Heart right ventricle (tissue), 16 donors: ENCODE data around the gene LRSAM1. TPM values are rescaled to one million over a fixed set of nuclear protein-coding genes. Genes with fewer than 3 reads are reported as not detected.

Experiments used
- ATAC-seq, 8 donors: fragments of 200-7000 bp; cut with Tn5 transposase; one replicate each; pipeline ENCODE4 v1.9.1; 2020; ENCODE audit warnings: mild to moderate bottlenecking in 8 of 8, moderate library complexity in 8 of 8, moderate number of reproducible peaks in 1 of 8
- DNase-seq, 2 donors: peaks; one replicate each; pipeline ENCODE4 v3.0.0-alpha.2; 2020
- H3K27ac ChIP-seq, 10 donors: fragments of 200-600 bp; sonication (generic) in 2 of 10; one replicate each; pipeline versions ENCODE4 v1.5.0 to v1.8.0; 2020 to 2022; ENCODE audit warnings: mild to moderate bottlenecking in 3 of 10
- H3K27me3 ChIP-seq, 7 donors: fragments of 200-600 bp; one replicate each; pipeline ENCODE4 v1.8.0; 2021 to 2022; ENCODE audit warnings: mild to moderate bottlenecking in 2 of 7
- H3K36me3 ChIP-seq, 9 donors: fragments of 200-600 bp; sonication (generic) in 1 of 9; one replicate each; pipeline versions ENCODE4 v1.5.0 to v1.8.0; 2020 to 2022; ENCODE audit warnings: mild to moderate bottlenecking in 2 of 9
- H3K4me1 ChIP-seq, 9 donors: fragments of 200-600 bp; sonication (generic) in 1 of 9; one replicate each; pipeline versions ENCODE4 v1.5.0 to v1.8.0; 2020 to 2022; ENCODE audit warnings: mild to moderate bottlenecking in 4 of 9
- H3K4me3 ChIP-seq, 10 donors: fragments of 200-600 bp; sonication (generic) in 2 of 10; one replicate each; pipeline versions ENCODE4 v1.5.0 to v1.8.0; 2020 to 2022; ENCODE audit warnings: mild to moderate bottlenecking in 7 of 10, moderate library complexity in 2 of 10
- H3K9me3 ChIP-seq, 11 donors: fragments of 200-600 bp in 10 of 11; sonication (generic) in 2 of 11; one replicate each; pipeline versions ENCODE4 v1.5.0 to v1.8.0; 2013 to 2022; ENCODE audit warnings: mild to moderate bottlenecking in 2 of 11, control low read depth in 1 of 11, moderate library complexity in 1 of 11
- WGBS, 2 donors: extraction: QIAGEN DNeasy Blood & Tissue Kit; methylation state at CpG; one replicate each; pipeline ENCODE4 v1.1.7; 2013; ENCODE audit warnings: inconsistent platforms in 1 of 2; 5-methylcytosine and 5-hydroxymethylcytosine counted together
- intact Hi-C, 10 donors: fragments of 100-400 bp; cut with DNase I; formaldehyde crosslinking; loops; one replicate each; pipeline versions ENCODE4 v1.11.1 to v1.14.2; 2022
- polyA plus RNA-seq, 2 donors: library from polyadenylated mRNA; stranded (reverse); fragments of 200-250 nt; gene quantifications; one replicate each; pipeline ENCODE4 v1.2.3, GENCODE V29; 2013
- total RNA-seq, 10 donors: library from RNA; stranded (reverse); fragmentation: NEBNext Ultra II Directional in 3 of 10; extraction: Animal tissue kit (Norgen Biotek cat#: 25700) in 3 of 10; gene quantifications; one replicate each; pipeline versions ENCODE4 v1.2.1 to v1.2.4, GENCODE V29; 2021 to 2023
- TF ChIP-seq, protein P1 (sequence below), 9 donors: fragments of 200-600 bp; sonication (generic) in 2 of 9; IDR thresholded peaks; one replicate each; pipeline versions ENCODE4 v1.5.0 to v1.8.0; 2021 to 2022; ENCODE audit warnings: antibody characterized with exemption in 9 of 9, mild to moderate bottlenecking in 5 of 9, moderate library complexity in 1 of 9
- donor health status: Arrhythmogenic right ventricular cardiomyopathy.
- donor health status: ischemic (EF 13 %, LVEDD 7.1; RV severe dilation, severe dysfunction).
- donor health status: healthy with polysubstance abuse.
- donor health status: DM: no; HTN: yes; CAD: no.
- donor health status: DM: no; HTN: no; CAD: no.
- donor health status: ischemic (EF 25% LVEDD 6.9; RV normal size, moderate dysfunction).
- donor health status: ischemic (EF 25% LVEDD 5.7; RV mildly dilated, moderate dysfunction).
- donor health status: healthy.
- donor health status: DM: yes; HTN: yes; CAD: no.
- donor health status: Ischemic cardiomyopathy.
- donor health status: ischemic (EF 35%, LVEDD 5.7; RV mildly dilated, moderate dysfunction).
- donor health status: nonischemic (EF 11% LVEDD 7.7; RV severe dilation, severe dysfunction).
- donor health status: DM: yes; HTN: yes; CAD: no.
- donor health status: PGD.
- donor health status: ischemic (EF 29% LVEDD 5.4; RV normal size, mild dysfunction).
- donor health status: nonischemic (EF 23%, LVEDD 6.1; RV moderate dilation, normal function).

Gene LRSAM1
- total and polyA plus RNA-seq, 12 donors: 21.2 to 59.9 (median 29.5) TPM

DNA sequence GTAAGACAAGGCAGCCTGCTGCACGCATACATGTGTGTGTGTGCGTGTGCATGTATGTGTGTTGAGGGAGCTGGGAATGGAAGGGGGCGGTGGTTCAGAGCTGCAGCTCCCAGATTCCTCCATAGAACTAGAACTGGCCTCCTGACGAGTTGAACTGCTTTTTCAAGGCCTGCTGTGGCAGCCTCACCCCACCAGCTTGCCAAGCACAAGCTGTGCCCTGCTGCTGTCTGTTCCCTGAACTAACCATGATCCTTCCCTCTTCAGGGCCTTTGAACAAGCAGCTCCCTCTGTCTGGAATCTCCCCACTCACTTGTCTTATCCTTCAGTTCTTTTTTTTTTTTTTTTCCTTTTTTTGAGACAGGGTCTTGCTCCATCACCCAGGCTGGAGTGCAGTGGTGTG, 22.6 kb downstream of the LRSAM1 start:
- intact Hi-C loops: no loop called here
- no peak for DNase-seq
- H3K27me3 ChIP-seq: no peaks in the 10 kb centered on the region
- no peak overlapping the region for H3K4me3 ChIP-seq
- peak overlapping the region in 5 of 10 donors; percentile 9 to 54 (median 21) for H3K27ac ChIP-seq
- H3K36me3 ChIP-seq: peaks cover 0 to 86% (median 26%) of the 10 kb centered on the region in 9 donors
- H3K4me1 ChIP-seq: peaks cover 0 to 5% (median 0%) of the 10 kb centered on the region in 9 donors
- no peaks in the 10 kb centered on the region for H3K9me3 ChIP-seq
- peak in 5 of 8 donors; percentile 41 to 83 (median 65) for ATAC-seq
- TF ChIP-seq, protein P1, sequence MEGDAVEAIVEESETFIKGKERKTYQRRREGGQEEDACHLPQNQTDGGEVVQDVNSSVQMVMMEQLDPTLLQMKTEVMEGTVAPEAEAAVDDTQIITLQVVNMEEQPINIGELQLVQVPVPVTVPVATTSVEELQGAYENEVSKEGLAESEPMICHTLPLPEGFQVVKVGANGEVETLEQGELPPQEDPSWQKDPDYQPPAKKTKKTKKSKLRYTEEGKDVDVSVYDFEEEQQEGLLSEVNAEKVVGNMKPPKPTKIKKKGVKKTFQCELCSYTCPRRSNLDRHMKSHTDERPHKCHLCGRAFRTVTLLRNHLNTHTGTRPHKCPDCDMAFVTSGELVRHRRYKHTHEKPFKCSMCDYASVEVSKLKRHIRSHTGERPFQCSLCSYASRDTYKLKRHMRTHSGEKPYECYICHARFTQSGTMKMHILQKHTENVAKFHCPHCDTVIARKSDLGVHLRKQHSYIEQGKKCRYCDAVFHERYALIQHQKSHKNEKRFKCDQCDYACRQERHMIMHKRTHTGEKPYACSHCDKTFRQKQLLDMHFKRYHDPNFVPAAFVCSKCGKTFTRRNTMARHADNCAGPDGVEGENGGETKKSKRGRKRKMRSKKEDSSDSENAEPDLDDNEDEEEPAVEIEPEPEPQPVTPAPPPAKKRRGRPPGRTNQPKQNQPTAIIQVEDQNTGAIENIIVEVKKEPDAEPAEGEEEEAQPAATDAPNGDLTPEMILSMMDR (IDR thresholded peaks at IDR 0.05): no peak
- 85 to 90% methylated on average over 4 of the region's 4 CpGs for WGBS, 2 donors

DNA sequence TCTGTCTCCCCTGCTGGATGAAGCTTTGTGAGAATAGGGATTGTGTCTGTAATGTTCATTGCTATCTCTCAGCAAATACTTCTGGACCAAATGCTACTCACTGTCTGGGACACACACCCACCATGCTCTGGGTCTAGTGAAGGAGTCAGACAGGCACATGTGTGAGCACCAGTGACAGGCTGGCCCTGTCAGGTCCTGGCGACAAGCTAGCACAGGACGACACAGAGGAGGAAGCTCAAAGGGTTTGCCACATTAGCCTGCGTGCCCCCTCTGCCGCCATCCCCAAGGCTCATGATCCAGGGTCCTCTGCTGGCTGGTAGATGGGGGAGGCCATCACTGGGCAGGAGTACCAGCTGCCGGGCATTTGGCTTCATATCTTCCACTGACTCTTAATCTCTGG, 23.3 kb downstream of the LRSAM1 start:
- TF ChIP-seq, protein P1 (IDR thresholded peaks at IDR 0.05): no peak
- ATAC-seq (peak in 1 of 8 donors; percentile 18), DNase-seq (no peak)
- intact Hi-C loops: no loop called here
- H3K36me3 ChIP-seq: peaks cover 0 to 86% (median 30%) of the 10 kb centered on the region in 9 donors
- H3K27ac ChIP-seq: peak overlapping the region in 1 of 10 donors; percentile 9
- 90 to 91% methylated on average over 5 of the region's 5 CpGs for WGBS, 2 donors
- H3K4me1 ChIP-seq: peaks cover 0 to 5% (median 0%) of the 10 kb centered on the region in 9 donors
- no peak overlapping the region for H3K4me3 ChIP-seq
- no peaks in the 10 kb centered on the region for H3K27me3 ChIP-seq
- H3K9me3 ChIP-seq: no peaks in the 10 kb centered on the region

DNA sequence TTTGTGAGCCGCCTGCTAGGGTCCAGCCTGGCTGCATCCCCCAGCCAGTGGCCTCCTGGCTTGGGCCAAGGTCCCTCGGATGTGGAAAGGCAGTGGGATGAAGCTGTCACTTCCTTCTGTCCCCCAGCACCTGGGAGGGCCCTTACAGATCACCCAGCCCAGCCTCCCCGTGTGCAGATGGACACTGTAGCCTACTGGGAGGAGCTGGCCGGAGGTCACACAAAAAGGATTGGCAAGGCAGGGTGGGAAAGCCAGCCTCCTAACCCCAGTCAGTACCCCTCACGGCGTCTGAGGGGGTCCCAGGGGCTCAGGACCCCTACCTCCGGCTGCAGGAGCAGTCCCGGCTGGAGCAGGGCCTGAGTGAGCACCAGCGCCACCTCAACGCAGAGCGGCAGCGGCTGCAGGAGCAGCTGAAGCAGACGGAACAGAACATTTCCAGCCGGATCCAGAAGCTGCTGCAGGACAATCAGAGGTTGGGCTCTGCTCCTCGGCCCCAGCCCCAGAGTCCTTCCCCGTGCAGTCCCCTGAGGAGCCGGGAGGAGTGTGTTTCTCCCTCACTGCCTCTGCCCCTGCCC, 28.3 kb downstream of the LRSAM1 start:
- H3K9me3 ChIP-seq: no peaks in the 10 kb centered on the region
- TF ChIP-seq, protein P1 (IDR thresholded peaks at IDR 0.05): no peak
- H3K27ac ChIP-seq: no peak overlapping the region
- intact Hi-C loops: no loop called here
- H3K4me1 ChIP-seq: no peaks in the 10 kb centered on the region
- H3K27me3 ChIP-seq: no peaks in the 10 kb centered on the region
- 82 to 86% methylated on average over 17 of the region's 17 CpGs for whole genome bisulfite sequencing, 2 donors
- H3K36me3 ChIP-seq: peaks cover 0 to 98% (median 40%) of the 10 kb centered on the region in 9 donors
- H3K4me3 ChIP-seq: no peak overlapping the region
- DNase-seq (no peak), ATAC-seq (peak in 1 of 8 donors; percentile 53)

DNA sequence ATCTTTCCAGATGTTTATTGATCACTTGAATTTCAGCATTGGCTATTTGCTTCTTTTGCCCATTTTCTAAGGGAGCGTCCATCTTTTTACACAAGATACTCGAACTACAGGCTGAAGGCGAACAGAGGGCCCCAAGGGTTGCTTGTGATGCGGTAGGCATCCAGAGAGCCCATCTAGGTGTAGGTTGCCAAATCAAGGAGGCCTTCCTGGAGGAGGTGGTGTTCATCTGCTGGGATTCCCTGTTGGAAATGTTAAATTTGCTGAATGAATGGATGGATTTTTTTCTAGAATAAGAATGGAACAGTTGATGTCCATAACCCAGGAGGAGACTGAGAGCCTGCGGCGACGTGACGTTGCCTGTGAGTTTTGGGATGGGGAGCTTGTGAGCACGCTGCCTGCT, 31.4 kb downstream of the LRSAM1 start:
- no peaks in the 10 kb centered on the region for H3K27me3 ChIP-seq
- no peaks in the 10 kb centered on the region for H3K4me1 ChIP-seq
- no peak overlapping the region for H3K4me3 ChIP-seq
- 98 to 99% methylated on average over 9 of the region's 9 CpGs for WGBS, 2 donors
- DNase-seq (no peak), ATAC-seq (no peak)
- H3K36me3 ChIP-seq: peaks cover 0 to 100% (median 53%) of the 10 kb centered on the region in 9 donors
- TF ChIP-seq, protein P1 (IDR thresholded peaks at IDR 0.05): no peak
- no peak overlapping the region for H3K27ac ChIP-seq
- intact Hi-C loops: no loop called here
- H3K9me3 ChIP-seq: no peaks in the 10 kb centered on the region
